GM12892 (cell line): ENCODE data around the gene EPN1.

Source experiments
- POLR2A ChIP-seq: IDR thresholded peaks from 2 replicates; pipeline ENCODE4 v1.6.1; 2011; ENCODE audit warnings: low read depth, low read length, control low read depth
- POLR2AphosphoS5 ChIP-seq: IDR thresholded peaks from 2 replicates; pipeline ENCODE4 v1.6.1; 2011; ENCODE audit warnings: low read depth, low read length, control low read depth

GRCh38 chr19:55663846-55664536 lies 11.0 kb upstream of the EPN1 start:
- no peak; the same call in 1 of the 2 replicates for TF ChIP-seq POLR2A
- TF ChIP-seq POLR2AphosphoS5: no peak; the same call in 1 of the 2 replicates
